BJ (cell line): ENCODE data around the gene RNF43. TPM values are rescaled to one million over a fixed set of nuclear protein-coding genes. Genes with fewer than 3 reads are reported as not detected.

Experiments
- CTCF ChIA-PET: fragments of 350-600 bp; formaldehyde crosslinking; extraction: SDS; loops from one replicate; lab custom pipeline; 2021; ENCODE audit warnings: antibody characterized with exemption, inconsistent platforms; lab: Yijun Ruan, JAX
- POLR2A ChIA-PET: fragments of 300-600 bp; sonication (Branson Sonifier 250); formaldehyde crosslinking; extraction: SDS; loops from one replicate; lab custom pipeline; 2021; ENCODE audit warnings: antibody characterized with exemption; lab: Charles Lee
- DNase-seq: peaks from one replicate; pipeline ENCODE4 v3.0.0-alpha.2; 2011; ENCODE audit warnings: low read depth
- H3K27me3 ChIP-seq: 2 replicates; pipeline ENCODE4 v1.6.0; 2011; ENCODE audit warnings: low read length; ENCODE audit not compliant: control insufficient read depth, insufficient read depth
- H3K36me3 ChIP-seq: 2 replicates; pipeline ENCODE4 v1.5.1; 2011; ENCODE audit warnings: low read length; ENCODE audit not compliant: control insufficient read depth, insufficient read depth
- H3K4me3 ChIP-seq: 2 replicates; pipeline ENCODE4 v1.5.1; 2011; ENCODE audit warnings: low read depth, mild to moderate bottlenecking, control low read depth, low read length
- polyA plus RNA-seq: library from polyadenylated mRNA; depleted of rRNA; stranded (reverse); fragments of >200 nt; gene quantifications from 2 replicates; pipeline ENCODE4 v1.2.3, GENCODE V29; 2011
- TF ChIP-seq, protein P1 (sequence below): IDR thresholded peaks from 2 replicates; pipeline ENCODE4 v1.5.1; 2011; ENCODE audit warnings: low read depth, mild to moderate bottlenecking, control low read depth, inconsistent platforms, low read length, moderate library complexity; ENCODE audit not compliant: insufficient read depth

Gene RNF43
- polyA plus RNA-seq, 1 experiment: not detected

DNA sequence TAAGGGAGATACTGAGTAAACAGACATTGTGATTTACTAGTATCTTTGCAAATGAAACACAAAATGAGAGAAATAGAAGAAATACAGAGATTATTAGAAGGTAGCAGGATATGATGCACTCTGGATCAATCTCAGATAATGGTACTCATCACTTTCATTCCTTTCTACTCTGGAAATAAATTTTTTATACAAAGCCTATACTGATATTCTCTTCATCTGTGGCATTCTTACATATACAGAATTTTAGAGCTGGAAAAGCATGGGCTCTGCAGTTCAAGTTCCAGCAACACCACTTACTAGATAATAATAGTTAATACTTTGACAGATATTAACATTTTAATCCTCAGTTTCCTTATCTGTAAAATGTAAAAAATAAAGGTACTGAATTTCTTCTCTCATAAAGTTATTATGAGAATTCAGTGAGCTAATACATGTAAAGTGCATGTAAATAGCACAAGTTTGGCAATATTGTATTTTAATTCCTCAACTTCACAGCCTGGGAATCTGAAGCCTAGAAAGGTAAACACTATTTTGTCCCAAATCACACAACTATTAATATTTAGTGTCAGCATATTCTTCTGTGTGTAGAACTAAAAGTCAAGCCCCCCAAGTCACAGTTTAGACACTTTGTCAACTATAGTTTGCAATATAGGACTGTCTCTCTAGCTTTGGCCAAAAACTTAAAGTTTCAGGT is 6.5 kb downstream of the RNF43 start:
- H3K4me3 ChIP-seq: no peak overlapping the region
- TF ChIP-seq, protein P1, sequence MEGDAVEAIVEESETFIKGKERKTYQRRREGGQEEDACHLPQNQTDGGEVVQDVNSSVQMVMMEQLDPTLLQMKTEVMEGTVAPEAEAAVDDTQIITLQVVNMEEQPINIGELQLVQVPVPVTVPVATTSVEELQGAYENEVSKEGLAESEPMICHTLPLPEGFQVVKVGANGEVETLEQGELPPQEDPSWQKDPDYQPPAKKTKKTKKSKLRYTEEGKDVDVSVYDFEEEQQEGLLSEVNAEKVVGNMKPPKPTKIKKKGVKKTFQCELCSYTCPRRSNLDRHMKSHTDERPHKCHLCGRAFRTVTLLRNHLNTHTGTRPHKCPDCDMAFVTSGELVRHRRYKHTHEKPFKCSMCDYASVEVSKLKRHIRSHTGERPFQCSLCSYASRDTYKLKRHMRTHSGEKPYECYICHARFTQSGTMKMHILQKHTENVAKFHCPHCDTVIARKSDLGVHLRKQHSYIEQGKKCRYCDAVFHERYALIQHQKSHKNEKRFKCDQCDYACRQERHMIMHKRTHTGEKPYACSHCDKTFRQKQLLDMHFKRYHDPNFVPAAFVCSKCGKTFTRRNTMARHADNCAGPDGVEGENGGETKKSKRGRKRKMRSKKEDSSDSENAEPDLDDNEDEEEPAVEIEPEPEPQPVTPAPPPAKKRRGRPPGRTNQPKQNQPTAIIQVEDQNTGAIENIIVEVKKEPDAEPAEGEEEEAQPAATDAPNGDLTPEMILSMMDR: no peak
- H3K27me3 ChIP-seq: no peaks in the 10 kb centered on the region; the same call in 1 of the 2 replicates
- H3K36me3 ChIP-seq: no peaks in the 10 kb centered on the region
- DNase-seq: no peak
- POLR2A ChIA-PET: no interaction called here
- CTCF ChIA-PET: interaction anchor here (2.7 kb wide), 1 partner anchor 93 kb away, joined by 10 read pairs; no protein-coding TSS in a partner anchor

- no peak for DNase-seq
- no peaks in the 10 kb centered on the region for H3K36me3 ChIP-seq
- H3K27me3 ChIP-seq: no peaks in the 10 kb centered on the region; the same call in 1 of the 2 replicates
- CTCF ChIA-PET: interaction anchor here (1.0 to 2.7 kb wide), 2 partner anchors 92 to 105 kb away, joined by 4 to 10 read pairs; no protein-coding TSS in a partner anchor
- POLR2A ChIA-PET: no interaction called here
- no peak overlapping the region for H3K4me3 ChIP-seq
- TF ChIP-seq, protein P1: no peak
These were observed 7.9 kb downstream of the RNF43 start for GRCh38 chr17:58409432-58409831.

- no peak overlapping the region for H3K4me3 ChIP-seq
- no peaks in the 10 kb centered on the region for H3K36me3 ChIP-seq
- TF ChIP-seq, protein P1: no peak
- no peak for DNase-seq
- ChIA-PET CTCF (interaction anchor here (0.6 kb wide), 1 partner anchor 60 kb away, joined by 3 read pairs; no protein-coding TSS in a partner anchor), POLR2A (no interaction called here)
- H3K27me3 ChIP-seq: peaks cover 4% of the 10 kb centered on the region
These were observed 14.0 kb downstream of the RNF43 start for GRCh38 chr17:58403311-58403710.

DNA sequence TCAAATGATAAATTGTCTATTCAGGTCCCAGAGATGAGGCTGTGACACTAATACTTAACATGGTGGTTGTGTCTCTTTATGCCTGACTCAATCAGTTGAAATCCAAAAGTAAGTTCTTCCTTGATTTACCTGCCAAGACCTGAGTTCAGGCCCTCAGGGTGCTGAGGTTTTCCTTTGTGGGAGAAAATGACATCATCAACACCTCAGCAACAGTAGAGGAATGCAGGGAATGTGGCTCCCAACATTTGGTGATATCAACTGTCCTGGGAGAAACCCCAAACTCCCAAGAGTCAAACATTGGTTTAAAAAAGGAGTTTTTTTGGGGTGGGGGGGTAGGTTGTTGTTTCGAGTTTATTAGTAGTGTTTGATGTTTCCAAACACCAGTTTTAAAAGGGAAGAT is 14.7 kb downstream of the RNF43 start:
- no peak for DNase-seq
- Histone ChIP-seq H3K27me3 (peaks cover 4% of the 10 kb centered on the region), H3K4me3 (no peak overlapping the region), H3K36me3 (no peaks in the 10 kb centered on the region)
- TF ChIP-seq, protein P1: no peak
- POLR2A ChIA-PET: no interaction called here
- CTCF ChIA-PET: no interaction called here

DNA sequence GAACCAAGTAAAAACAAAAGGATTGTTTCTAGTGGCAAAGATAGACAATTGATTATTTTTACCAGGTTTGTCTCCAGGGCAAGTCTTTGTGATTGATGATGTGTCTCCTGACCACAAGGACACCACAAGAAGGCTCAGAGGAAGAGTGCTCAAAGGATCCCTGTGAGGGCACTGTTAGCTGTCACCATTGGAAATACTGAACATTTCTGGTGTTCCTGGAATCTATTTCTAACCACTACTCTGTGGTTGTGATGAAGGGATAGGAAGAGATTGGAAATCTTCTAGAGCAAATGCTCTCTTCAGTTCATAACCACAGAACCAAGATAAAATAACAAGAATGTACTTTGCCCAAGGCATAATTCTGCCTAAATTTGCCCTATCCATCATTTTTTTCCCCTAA is 15.3 kb downstream of the RNF43 start:
- H3K27me3 ChIP-seq: peaks cover 4% of the 10 kb centered on the region
- TF ChIP-seq, protein P1: no peak
- no peak for DNase-seq
- H3K4me3 ChIP-seq: no peak overlapping the region
- H3K36me3 ChIP-seq: no peaks in the 10 kb centered on the region
- ChIA-PET CTCF (no interaction called here), POLR2A (no interaction called here)
